ENCODE data around the gene EEFSEC. TPM values are rescaled to one million over a fixed set of nuclear protein-coding genes. Genes with fewer than 3 reads are reported as not detected.

The EEFSEC gene
- total RNA-seq, 1 experiment from 2014 or later = 3.8 TPM

GRCh38 chr3:128195802-128196201 is 42.5 kb downstream of the EEFSEC start:
- in situ Hi-C loops (cut with HindIII; ENCODE audit: low pct_unique_long_range_greater_than_20kb, low sequenced_read_pairs) = no loop called here
- DNase-seq (ENCODE audit: low read depth, low spot score) = no peak

- in situ Hi-C loops (cut with HindIII; ENCODE audit: low pct_unique_long_range_greater_than_20kb, low sequenced_read_pairs) = no loop called here
- DNase-seq (ENCODE audit: low read depth, low spot score) = no peak
Measured at GRCh38 chr3:128196647-128197046, 43.4 kb downstream of the EEFSEC start.

- DNase-seq (ENCODE audit: low read depth, low spot score) = peak; percentile 83
- in situ Hi-C loops (cut with HindIII; ENCODE audit: low pct_unique_long_range_greater_than_20kb, low sequenced_read_pairs) = no loop called here
Measured at GRCh38 chr3:128197855-128198254, 44.6 kb downstream of the EEFSEC start.

DNA sequence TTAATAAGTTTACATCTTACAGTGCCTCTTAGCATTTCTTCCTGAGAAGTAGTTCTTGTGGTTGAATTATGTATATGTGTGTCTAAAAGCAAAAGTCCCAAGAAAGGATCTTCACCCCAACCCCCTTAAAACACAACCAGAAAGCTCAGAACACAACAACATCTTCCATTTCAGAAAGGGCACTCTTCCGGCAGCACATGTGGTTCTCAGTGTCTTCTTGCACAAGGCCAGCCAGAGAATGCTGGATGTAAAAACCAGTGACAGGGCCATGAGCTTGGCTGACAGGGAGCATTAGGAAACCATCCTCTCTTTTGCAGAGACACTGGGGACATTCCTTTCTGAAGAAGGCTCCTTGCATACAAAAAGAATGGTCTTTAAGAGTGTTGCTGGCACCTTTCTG is 45.0 kb downstream of the EEFSEC start:
- in situ Hi-C loops (cut with HindIII; ENCODE audit: low pct_unique_long_range_greater_than_20kb, low sequenced_read_pairs) = no loop called here

DNA sequence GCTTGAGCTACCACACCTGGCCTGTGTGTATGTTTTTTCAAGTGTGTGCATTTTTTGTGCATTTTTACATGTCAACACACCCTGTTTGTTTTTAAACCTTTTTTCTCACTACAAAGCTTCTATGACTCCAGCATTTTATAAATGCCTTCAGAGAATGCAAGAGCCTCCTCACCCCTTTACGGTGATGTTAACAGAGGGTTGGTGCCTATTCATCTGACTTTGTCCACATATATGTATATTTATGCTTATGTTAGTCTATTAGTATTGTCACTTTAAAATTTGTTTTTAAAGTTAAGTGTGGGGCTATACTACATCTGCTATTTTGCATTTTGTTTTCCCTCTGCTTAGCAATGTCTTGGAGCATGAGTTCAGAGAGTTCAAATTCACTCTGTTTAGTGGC is 45.8 kb downstream of the EEFSEC start:
- no peak for DNase-seq (ENCODE audit: low read depth, low spot score)
- in situ Hi-C loops (cut with HindIII; ENCODE audit: low pct_unique_long_range_greater_than_20kb, low sequenced_read_pairs) = no loop called here

More for the DNA sequence above, 45.0 kb downstream of the EEFSEC start:
- DNase-seq (ENCODE audit: low read depth, low spot score) = peak; percentile 54

- in situ Hi-C loops (cut with HindIII; ENCODE audit: low pct_unique_long_range_greater_than_20kb, low sequenced_read_pairs) = no loop called here
- DNase-seq (ENCODE audit: low read depth, low spot score) = no peak
Measured at GRCh38 chr3:128201158-128201755, 48.0 kb downstream of the EEFSEC start.

- in situ Hi-C loops (cut with HindIII; ENCODE audit: low pct_unique_long_range_greater_than_20kb, low sequenced_read_pairs) = no loop called here
- no peak for DNase-seq (ENCODE audit: low read depth, low spot score)
Measured at GRCh38 chr3:128203169-128203568, 49.9 kb downstream of the EEFSEC start.

- in situ Hi-C loops (cut with HindIII; ENCODE audit: low pct_unique_long_range_greater_than_20kb, low sequenced_read_pairs) = no loop called here
- DNase-seq (ENCODE audit: low read depth, low spot score) = no peak
Measured at GRCh38 chr3:128205558-128206145, 52.4 kb downstream of the EEFSEC start.

- in situ Hi-C loops (cut with HindIII; ENCODE audit: low pct_unique_long_range_greater_than_20kb, low sequenced_read_pairs) = no loop called here
- DNase-seq (ENCODE audit: low read depth, low spot score) = no peak
Measured at GRCh38 chr3:128207951-128208350, 54.7 kb downstream of the EEFSEC start.

DNA sequence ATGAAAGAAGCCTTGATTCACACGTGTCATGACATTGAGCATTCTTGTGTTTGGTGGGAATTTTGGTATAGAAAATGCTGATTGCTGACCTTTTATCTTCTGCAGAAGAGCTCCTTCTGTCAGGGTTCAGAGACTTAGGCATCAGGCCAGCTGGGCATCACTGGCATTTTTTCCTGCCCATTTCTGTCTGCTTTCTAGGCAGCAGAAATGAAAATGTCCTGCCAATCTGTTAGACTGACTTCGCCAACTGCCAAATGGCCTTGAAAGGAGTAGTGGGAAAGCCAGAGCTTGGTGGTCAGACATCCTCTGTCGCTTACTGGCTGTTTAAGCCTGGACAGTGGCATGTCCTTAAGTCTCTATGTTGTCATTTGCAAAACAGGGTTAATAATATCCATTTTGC is 57.4 kb downstream of the EEFSEC start:
- no peak for DNase-seq (ENCODE audit: low read depth, low spot score)
- in situ Hi-C loops (cut with HindIII; ENCODE audit: low pct_unique_long_range_greater_than_20kb, low sequenced_read_pairs) = no loop called here

DNA sequence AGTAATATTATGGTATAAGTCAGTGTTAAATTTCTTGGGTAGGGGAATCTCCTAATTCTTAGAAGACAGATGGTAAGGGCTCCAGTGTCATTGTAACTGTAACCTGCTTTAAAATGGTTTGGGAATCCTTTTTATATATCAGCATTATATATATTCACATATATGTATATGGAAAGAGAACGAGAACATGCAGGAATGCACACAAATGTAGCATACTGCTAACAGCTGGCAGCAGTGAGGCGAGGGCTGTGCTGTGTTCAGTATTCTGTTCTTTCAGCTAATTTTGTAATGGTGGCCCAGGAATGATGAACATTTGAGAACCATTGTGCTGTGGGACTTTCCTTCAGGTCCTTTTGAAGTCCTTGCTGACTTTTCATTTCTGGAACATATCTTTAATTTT is 60.8 kb downstream of the EEFSEC start:
- DNase-seq (ENCODE audit: low read depth, low spot score) = no peak
- in situ Hi-C loops (cut with HindIII; ENCODE audit: low pct_unique_long_range_greater_than_20kb, low sequenced_read_pairs) = no loop called here

GRCh38 chr3:128215290-128215689 is 62.0 kb downstream of the EEFSEC start:
- in situ Hi-C loops (cut with HindIII; ENCODE audit: low pct_unique_long_range_greater_than_20kb, low sequenced_read_pairs) = no loop called here
- DNase-seq (ENCODE audit: low read depth, low spot score) = no peak

- no peak for DNase-seq (ENCODE audit: low read depth, low spot score)
- in situ Hi-C loops (cut with HindIII; ENCODE audit: low pct_unique_long_range_greater_than_20kb, low sequenced_read_pairs) = no loop called here
Measured at GRCh38 chr3:128215800-128216495, 62.7 kb downstream of the EEFSEC start.

GRCh38 chr3:128217702-128218547 is 64.6 kb downstream of the EEFSEC start:
- in situ Hi-C loops (cut with HindIII; ENCODE audit: low pct_unique_long_range_greater_than_20kb, low sequenced_read_pairs) = no loop called here

DNA sequence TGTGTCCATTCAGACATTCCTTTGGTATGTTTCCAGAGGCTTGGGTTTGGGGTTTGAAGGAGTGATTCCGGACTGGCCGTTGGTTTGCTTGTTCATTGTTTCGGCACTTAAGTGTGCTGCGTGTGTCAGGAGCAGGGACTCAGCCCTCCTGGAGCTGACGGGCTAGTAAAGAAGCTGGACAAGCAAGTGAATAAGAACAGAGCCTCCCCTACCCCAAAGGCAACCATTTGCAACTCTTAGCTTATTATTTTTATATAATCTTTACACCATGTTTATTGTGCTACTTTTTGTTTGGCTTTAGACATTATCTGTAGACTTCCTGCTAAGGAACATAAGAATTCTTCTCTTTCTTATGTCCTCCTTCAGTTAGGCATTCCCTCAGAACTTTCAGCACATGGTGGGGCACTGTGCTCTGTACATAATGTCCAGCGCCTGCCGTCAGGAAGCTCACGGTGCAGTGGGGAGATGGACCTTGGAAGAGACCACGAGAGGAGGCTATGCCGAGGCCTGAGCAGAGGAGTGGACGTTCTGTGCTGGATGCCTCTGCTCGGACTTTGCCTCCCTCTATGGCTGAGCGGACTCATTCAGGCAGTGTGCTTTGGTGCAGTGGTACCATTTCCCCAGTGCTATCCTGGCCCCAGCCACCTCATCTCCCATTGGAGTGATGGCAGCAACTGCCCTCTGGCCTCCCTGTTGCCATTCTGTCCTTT is 65.4 kb downstream of the EEFSEC start:
- in situ Hi-C loops (cut with HindIII; ENCODE audit: low pct_unique_long_range_greater_than_20kb, low sequenced_read_pairs) = no loop called here

More at GRCh38 chr3:128217702-128218547, 64.6 kb downstream of the EEFSEC start:
- no peak for DNase-seq (ENCODE audit: low read depth, low spot score)

GRCh38 chr3:128221328-128221727 is 68.0 kb downstream of the EEFSEC start:
- in situ Hi-C loops (cut with HindIII; ENCODE audit: low pct_unique_long_range_greater_than_20kb, low sequenced_read_pairs) = no loop called here

More for the DNA sequence above, 65.4 kb downstream of the EEFSEC start:
- no peak for DNase-seq (ENCODE audit: low read depth, low spot score)

GRCh38 chr3:128222796-128223385 is 69.6 kb downstream of the EEFSEC start:
- no peak for DNase-seq (ENCODE audit: low read depth, low spot score)
- in situ Hi-C loops (cut with HindIII; ENCODE audit: low pct_unique_long_range_greater_than_20kb, low sequenced_read_pairs) = no loop called here

More at GRCh38 chr3:128221328-128221727, 68.0 kb downstream of the EEFSEC start:
- no peak for DNase-seq (ENCODE audit: low read depth, low spot score)

All from SK-MEL-5 (cell line).